T-helper 17 cell (primary cell): ENCODE data around the gene BFSP1. TPM values are rescaled to one million over a fixed set of nuclear protein-coding genes. Genes with fewer than 3 reads are reported as not detected.
A peak's percentile ranks its signal among the peaks of the same experiment; 100 is the strongest.

Experiments
- ATAC-seq: fragments of 150-1000 bp; cut with Tn5 transposase; 2 replicates; pipeline ENCODE4 v1.10.0; 2021; ENCODE audit warnings: mild to moderate bottlenecking, moderate library complexity
- DNase-seq, 3 donors: peaks; one replicate each; pipeline versions ENCODE4 v3.0.0 to v3.0.0-alpha.2; 2020 to 2021
- H3K9me3 ChIP-seq: one replicate; pipeline ENCODE4 v1.7.0; 2013; ENCODE audit warnings: low read length, mild to moderate bottlenecking; ENCODE audit not compliant: control insufficient read depth, poor library complexity, severe bottlenecking
- H3K27ac Mint-ChIP-seq: one replicate; pipeline ENCODE4 v1.8.0; 2022; ENCODE audit warnings: mild to moderate bottlenecking, moderate library complexity, mixed read lengths
- H3K27me3 Mint-ChIP-seq: one replicate; pipeline ENCODE4 v1.8.0; 2022; ENCODE audit warnings: mixed read lengths
- H3K36me3 Mint-ChIP-seq: one replicate; pipeline ENCODE4 v1.8.0; 2022; ENCODE audit warnings: low read depth, mixed read lengths
- H3K4me1 Mint-ChIP-seq: one replicate; pipeline ENCODE4 v1.8.0; 2022; ENCODE audit warnings: mild to moderate bottlenecking, mixed read lengths
- H3K4me3 Mint-ChIP-seq: one replicate; pipeline ENCODE4 v1.8.0; 2022; ENCODE audit warnings: mild to moderate bottlenecking, moderate library complexity, mixed read lengths
- total RNA-seq, 4 donors: library from RNA in 2 of 4; stranded (reverse) in 2 of 4; gene quantifications; one replicate each; pipeline ENCODE4 v1.2.3 and lab custom pipeline; 2022 to 2026

Gene BFSP1
- total RNA-seq, 2 donors from 2014 or later, result 0.21 to 1.0 TPM

DNA sequence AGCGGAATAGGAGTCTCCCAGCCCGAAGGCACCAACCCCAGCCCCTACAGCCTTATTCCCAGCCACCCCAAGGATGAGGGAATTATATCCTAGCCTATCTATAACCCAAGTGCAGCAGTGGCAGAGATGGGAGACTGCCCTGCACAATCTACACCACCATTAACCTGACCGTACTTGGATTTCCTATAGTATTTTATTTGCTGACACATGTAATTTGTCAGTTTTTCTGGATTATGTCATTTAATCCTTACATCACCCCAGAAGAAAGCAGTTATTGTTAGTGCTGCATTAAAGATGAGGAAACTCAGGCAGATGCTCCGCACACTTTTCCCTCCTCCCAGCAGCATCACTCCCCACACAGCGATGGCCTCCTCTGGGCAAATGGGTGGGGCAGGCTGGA lies 6.0 kb downstream of the BFSP1 start:
- H3K9me3 ChIP-seq, result no peaks in the 10 kb centered on the region
- Mint-ChIP-seq H3K36me3 (no peaks in the 10 kb centered on the region), H3K27ac (no peak overlapping the region), H3K27me3 (no peaks in the 10 kb centered on the region), H3K4me3 (no peak overlapping the region), H3K4me1 (peaks cover 7% of the 10 kb centered on the region)
- no peak for DNase-seq
- ATAC-seq, result no peak

DNA sequence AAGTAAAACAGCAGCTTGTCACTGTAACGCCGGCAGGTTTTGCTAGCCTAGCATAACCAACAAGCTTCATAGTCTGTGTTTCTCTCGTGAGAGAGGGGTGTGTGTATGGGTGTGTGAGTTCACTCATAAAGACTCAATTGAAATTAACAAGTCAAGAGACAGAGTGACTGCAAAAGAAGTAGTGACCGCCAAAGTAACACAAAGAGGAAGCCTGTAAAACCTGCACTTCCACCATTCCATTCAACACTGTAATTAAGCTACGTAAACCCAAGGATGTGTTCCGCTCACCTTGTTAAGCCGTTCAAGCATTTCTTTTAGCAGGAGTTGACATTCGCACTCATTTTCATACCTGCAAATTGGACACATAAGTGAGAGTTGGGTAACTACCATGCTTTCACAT lies 6.6 kb downstream of the BFSP1 start:
- Mint-ChIP-seq H3K4me1 (peaks cover 7% of the 10 kb centered on the region), H3K27ac (no peak overlapping the region), H3K36me3 (no peaks in the 10 kb centered on the region), H3K27me3 (no peaks in the 10 kb centered on the region), H3K4me3 (no peak overlapping the region)
- no peaks in the 10 kb centered on the region for H3K9me3 ChIP-seq
- ATAC-seq (no peak), DNase-seq (no peak)

DNA sequence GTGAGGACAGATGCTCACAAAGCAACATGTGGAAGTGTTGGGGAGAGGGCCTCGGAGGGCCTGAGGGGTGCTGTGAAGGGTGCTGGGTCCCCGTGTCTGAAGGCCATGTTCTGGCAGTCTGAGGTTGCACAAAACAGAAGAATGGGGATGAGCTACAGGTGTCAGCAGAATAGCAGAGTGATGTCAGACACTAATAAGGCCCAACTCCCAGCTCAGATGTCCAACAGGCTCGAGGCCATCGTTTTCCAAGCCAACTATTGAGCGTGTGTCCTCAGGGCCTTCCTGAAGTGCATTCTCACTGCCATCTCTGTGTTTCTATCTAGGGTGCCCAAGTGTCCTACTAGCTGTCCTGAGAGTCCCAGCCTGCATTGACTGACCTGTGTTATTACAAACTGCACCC lies 7.9 kb downstream of the BFSP1 start:
- Mint-ChIP-seq H3K4me1 (peaks cover 7% of the 10 kb centered on the region), H3K27ac (no peak overlapping the region), H3K4me3 (no peak overlapping the region), H3K36me3 (no peaks in the 10 kb centered on the region), H3K27me3 (no peaks in the 10 kb centered on the region)
- H3K9me3 ChIP-seq, result no peaks in the 10 kb centered on the region
- ATAC-seq (no peak), DNase-seq (no peak)

DNA sequence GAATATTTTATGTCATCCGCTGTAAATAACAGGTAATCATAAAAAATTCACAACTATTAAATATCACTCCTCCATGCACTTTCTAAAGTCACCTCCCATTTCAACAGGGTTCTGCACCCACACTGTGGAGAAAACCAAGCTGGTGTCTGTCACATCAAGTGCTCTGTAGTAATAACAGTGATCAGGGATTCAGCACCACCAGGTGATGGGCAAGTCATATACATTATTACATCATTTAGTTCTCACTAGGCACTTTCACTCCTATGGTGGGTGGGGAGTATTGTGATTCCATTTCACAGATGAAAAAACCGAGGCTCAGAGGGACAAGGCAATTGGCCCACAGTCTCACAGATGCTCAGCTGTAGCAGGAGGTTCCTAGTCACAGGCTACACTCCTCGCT lies 8.7 kb downstream of the BFSP1 start:
- H3K36me3 Mint-ChIP-seq, result no peaks in the 10 kb centered on the region
- no peaks in the 10 kb centered on the region for H3K27me3 Mint-ChIP-seq
- no peaks in the 10 kb centered on the region for H3K9me3 ChIP-seq
- ATAC-seq (no peak), DNase-seq (no peak)
- H3K27ac Mint-ChIP-seq, result no peak overlapping the region
- peaks cover 7% of the 10 kb centered on the region for H3K4me1 Mint-ChIP-seq
- no peak overlapping the region for H3K4me3 Mint-ChIP-seq

DNA sequence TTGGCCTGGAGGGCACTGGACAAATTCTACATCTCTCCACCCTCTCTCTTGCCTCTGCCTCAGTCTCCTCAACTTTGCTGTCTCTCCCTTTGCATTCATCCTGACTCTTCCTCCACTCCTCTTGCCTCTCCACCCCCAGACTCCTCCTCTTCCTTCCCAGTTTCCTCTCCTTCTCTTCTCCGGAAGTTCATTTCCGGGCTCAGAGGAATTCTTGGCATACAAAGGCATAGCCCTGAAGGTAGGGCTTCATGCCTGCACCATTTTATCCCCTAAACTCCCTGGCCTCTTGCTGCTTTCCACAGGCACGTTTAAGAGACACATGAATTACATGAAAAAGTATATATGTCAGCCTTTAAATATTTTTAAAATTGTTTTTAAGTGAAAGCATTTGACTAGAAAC lies 10.6 kb downstream of the BFSP1 start:
- ATAC-seq (no peak), DNase-seq (no peak)
- Mint-ChIP-seq H3K4me3 (no peak overlapping the region), H3K4me1 (peaks cover 5% of the 10 kb centered on the region), H3K36me3 (no peaks in the 10 kb centered on the region), H3K27me3 (no peaks in the 10 kb centered on the region), H3K27ac (peak overlapping the region; percentile 61)
- H3K9me3 ChIP-seq, result no peaks in the 10 kb centered on the region

DNA sequence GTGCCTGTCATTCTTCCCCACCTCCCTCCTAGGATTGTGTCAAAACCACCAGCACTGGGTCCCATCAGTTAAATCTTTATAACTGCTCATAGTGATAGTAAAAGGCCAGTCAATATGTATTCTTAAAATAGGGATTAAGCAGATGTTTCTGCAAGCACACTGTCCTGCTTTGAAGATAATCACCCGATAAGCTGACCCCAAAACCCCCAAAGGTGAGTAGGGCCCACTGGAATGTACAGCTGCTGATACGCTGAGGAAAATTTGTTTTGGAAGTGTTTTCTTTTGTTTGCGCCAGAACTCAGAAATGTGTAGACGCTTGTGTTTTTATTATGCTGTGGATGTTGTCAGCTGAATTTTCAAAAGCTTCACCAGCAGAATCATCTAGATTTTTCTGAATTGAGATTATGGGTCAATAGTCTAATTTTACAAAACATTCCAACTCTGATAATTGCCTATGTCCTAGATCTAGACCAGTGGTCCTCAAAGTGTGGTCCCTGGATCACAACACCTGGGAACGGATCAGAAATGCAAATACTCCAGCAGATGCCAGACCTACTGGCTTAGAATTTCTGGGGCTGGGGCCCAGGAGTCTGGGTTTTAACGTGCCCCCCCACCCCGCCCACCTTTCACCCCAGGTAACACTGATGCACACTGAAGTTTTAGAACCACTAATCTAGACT lies 11.4 kb downstream of the BFSP1 start:
- ATAC-seq (no peak), DNase-seq (no peak)
- peaks cover 4% of the 10 kb centered on the region for H3K4me1 Mint-ChIP-seq
- H3K9me3 ChIP-seq, result no peaks in the 10 kb centered on the region
- no peaks in the 10 kb centered on the region for H3K36me3 Mint-ChIP-seq
- no peak overlapping the region for H3K27ac Mint-ChIP-seq
- no peak overlapping the region for H3K4me3 Mint-ChIP-seq
- no peaks in the 10 kb centered on the region for H3K27me3 Mint-ChIP-seq

DNA sequence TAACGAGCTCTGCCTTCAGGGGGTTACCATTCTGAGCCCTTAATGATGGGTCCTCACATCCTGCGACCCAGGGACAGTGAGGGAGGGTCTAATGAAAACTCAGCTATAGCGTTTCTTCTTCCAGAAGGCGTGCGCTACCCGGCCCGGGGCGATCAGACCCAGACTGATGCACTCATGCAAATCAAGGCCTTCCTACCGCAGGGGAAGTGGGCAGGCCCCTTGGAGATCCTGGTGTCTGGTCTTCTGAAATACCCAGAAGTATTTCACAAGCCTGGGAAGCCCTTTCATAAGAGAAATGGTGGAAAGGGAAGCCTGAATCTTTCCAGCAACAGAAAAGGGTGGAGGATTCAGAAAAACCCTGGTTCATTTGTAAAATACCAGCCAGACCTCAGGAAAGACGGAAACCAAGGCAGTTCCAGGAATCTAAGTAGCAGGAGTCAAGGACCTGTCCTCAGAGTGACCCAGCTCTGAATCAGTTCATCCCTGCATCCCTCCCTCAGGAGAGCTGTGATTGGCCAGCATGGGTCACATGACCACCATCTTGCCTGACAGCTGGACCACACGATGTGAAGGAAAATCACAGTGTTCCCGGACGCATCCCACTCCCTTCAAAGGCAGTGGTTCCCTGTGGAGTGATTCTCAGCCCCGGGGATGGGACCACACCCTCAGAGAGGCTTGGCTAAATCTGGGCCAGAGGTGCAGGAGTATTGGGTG lies 12.7 kb downstream of the BFSP1 start:
- H3K27me3 Mint-ChIP-seq, result no peaks in the 10 kb centered on the region
- ATAC-seq (no peak), DNase-seq (no peak)
- H3K9me3 ChIP-seq, result no peaks in the 10 kb centered on the region
- H3K27ac Mint-ChIP-seq, result no peak overlapping the region
- H3K36me3 Mint-ChIP-seq, result no peaks in the 10 kb centered on the region
- H3K4me3 Mint-ChIP-seq, result no peak overlapping the region
- H3K4me1 Mint-ChIP-seq, result peaks cover 4% of the 10 kb centered on the region

DNA sequence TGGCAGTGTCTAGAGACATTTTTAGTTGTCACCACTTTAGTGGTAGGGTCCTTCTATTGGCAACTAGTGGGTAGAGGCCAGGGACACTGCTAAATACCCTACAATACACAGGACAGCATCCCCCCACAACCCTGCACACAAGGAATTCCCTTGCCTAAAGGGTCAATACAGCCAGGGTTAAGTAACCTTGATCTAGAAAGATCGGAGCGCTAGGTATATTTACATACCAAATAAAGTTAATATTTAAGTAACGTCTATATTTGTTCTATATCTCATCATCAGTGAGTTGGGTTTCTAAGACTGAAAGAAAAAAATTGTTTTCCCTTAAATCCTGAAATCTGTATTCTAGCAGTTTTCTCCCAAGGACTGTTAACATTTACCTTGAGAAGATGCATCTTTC lies 16.1 kb downstream of the BFSP1 start:
- Mint-ChIP-seq H3K36me3 (no peaks in the 10 kb centered on the region), H3K4me1 (peaks cover 13% of the 10 kb centered on the region), H3K27me3 (no peaks in the 10 kb centered on the region), H3K4me3 (no peak overlapping the region), H3K27ac (no peak overlapping the region)
- ATAC-seq (no peak), DNase-seq (no peak)
- no peaks in the 10 kb centered on the region for H3K9me3 ChIP-seq

DNA sequence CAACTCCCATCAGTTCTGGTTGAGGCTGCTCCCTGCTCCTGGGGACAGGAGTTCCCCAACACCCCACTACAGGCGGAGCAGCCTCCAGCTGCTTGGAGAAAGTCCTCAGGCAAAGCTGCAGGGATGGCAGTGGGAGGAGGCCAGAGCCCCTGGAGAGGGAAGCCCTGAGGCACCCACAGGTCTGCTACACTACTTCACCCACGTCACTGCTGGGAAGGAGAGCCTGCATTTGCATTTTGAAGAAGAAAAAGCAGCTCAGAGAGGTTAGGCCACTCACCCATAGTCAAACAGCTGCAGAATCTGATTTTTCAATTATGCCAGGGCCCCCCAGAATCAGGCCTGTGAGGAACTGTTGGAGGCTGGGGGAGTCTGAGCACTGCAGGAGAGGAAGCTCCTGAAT lies 17.2 kb downstream of the BFSP1 start:
- ATAC-seq (no peak), DNase-seq (no peak)
- no peak overlapping the region for H3K4me3 Mint-ChIP-seq
- H3K27ac Mint-ChIP-seq, result no peak overlapping the region
- H3K9me3 ChIP-seq, result no peaks in the 10 kb centered on the region
- no peaks in the 10 kb centered on the region for H3K27me3 Mint-ChIP-seq
- H3K36me3 Mint-ChIP-seq, result no peaks in the 10 kb centered on the region
- peaks cover 14% of the 10 kb centered on the region for H3K4me1 Mint-ChIP-seq

DNA sequence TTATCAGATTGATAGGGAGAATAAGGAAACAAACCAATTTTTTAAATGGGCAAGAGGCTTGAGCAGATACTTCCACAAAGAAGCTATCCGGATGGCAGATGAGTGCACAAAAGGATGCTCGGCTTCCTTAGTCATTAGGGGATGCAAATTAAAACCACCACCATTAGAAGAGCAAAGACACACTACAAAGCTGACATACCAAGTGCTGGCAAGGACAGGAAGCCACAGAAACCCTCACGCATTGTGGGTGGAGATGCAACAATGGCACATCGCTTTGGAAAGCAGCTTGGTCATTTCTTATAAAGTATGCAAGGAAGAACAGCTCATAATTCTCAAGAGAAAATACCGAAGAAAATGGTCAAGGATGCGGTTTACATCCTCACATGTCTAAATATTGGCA lies 19.8 kb downstream of the BFSP1 start:
- no peaks in the 10 kb centered on the region for H3K9me3 ChIP-seq
- H3K27ac Mint-ChIP-seq, result peak overlapping the region; percentile 43
- no peaks in the 10 kb centered on the region for H3K27me3 Mint-ChIP-seq
- H3K4me1 Mint-ChIP-seq, result peaks cover 21% of the 10 kb centered on the region
- DNase-seq (no peak), ATAC-seq (no peak)
- H3K36me3 Mint-ChIP-seq, result no peaks in the 10 kb centered on the region
- H3K4me3 Mint-ChIP-seq, result no peak overlapping the region

DNA sequence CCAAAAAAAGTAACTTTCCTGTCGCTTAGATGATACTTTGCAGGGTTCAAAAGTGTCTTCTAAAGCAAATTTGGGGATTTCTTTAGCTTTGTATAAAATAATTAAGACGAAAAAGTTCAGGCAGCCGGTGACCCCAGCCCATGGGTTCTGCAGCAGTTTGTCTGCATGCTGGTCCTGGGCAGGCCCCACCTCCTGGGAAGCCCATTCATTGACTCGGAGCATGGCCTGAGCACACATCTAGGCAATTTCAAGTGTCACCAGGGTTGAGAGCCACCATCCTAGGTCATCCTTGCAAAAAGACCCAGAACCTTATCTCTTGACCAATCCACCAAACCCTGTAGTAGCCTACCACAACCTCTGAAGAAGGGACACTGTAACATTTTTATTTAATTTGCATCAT lies 20.6 kb downstream of the BFSP1 start:
- ATAC-seq (no peak), DNase-seq (no peak)
- H3K4me1 Mint-ChIP-seq, result peaks cover 27% of the 10 kb centered on the region

DNA sequence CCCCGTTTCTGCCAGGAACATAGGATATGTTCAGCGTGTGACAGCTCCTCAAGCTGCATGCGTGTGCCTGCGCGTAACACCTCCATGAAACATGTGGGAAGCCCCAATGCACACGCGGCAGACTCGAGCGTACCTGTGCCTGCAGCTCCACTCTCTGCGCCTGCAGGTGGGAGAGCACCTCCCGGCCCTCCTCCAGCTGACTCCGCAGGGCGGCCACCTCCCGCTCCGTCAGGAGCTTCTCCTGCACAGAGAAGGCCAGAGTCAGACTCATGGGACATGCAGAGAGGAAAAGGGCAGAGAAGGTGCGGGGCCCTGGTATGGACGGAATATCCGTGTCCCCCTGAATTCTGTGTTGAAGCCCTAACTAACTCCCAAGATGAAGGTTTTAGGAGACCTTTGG lies 22.4 kb downstream of the BFSP1 start:
- Mint-ChIP-seq H3K4me3 (no peak overlapping the region), H3K27me3 (no peaks in the 10 kb centered on the region), H3K27ac (no peak overlapping the region), H3K4me1 (peaks cover 35% of the 10 kb centered on the region), H3K36me3 (no peaks in the 10 kb centered on the region)
- DNase-seq (no peak), ATAC-seq (no peak)
- no peaks in the 10 kb centered on the region for H3K9me3 ChIP-seq

More for the DNA sequence above, 20.6 kb downstream of the BFSP1 start:
- H3K36me3 Mint-ChIP-seq, result no peaks in the 10 kb centered on the region
- H3K9me3 ChIP-seq, result no peaks in the 10 kb centered on the region
- H3K27me3 Mint-ChIP-seq, result no peaks in the 10 kb centered on the region
- no peak overlapping the region for H3K4me3 Mint-ChIP-seq
- peak overlapping the region; percentile 43 for H3K27ac Mint-ChIP-seq

DNA sequence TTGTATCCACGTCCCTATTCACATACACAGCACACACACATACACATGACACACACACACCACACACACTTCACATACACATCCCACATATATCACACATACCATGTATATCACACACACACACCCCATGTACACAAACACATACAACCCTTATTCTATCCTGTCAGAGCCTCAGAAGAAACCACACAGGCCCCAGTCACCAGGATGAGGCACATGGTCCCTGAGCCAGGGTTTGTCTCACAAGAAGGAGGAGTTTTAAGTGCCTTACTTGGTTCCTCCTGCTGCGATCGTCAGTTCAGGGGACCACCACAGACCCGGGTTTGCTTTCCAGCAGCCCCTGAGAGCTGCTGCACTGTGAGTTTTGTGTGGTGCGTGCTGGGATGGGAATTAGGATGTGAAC lies 23.6 kb downstream of the BFSP1 start:
- Mint-ChIP-seq H3K36me3 (no peaks in the 10 kb centered on the region), H3K27me3 (no peaks in the 10 kb centered on the region), H3K4me1 (peaks cover 40% of the 10 kb centered on the region), H3K4me3 (no peak overlapping the region), H3K27ac (peak overlapping the region; percentile 67)
- no peak for ATAC-seq
- DNase-seq, result no peak
- H3K9me3 ChIP-seq, result no peaks in the 10 kb centered on the region

DNA sequence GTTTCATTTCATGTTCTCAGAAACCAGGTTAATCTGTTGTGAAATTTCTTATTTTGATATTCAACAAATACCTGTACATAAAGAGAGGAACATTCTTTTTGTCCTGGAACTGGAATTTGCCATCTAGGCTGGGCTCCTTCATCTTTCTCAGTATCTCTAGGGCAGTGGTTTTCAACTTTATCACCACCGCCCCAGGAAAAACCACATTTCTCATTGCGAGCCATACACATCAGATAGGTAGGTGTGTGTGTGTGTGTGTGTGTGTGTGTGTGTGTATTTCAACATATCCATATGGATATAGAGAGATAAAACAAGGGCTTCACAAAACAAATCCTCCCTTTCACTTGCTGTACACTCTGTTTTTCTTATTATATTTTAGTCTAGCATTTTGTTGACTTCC lies 24.1 kb downstream of the BFSP1 start:
- no peak for ATAC-seq
- peaks cover 39% of the 10 kb centered on the region for H3K4me1 Mint-ChIP-seq
- peak overlapping the region; percentile 41 for H3K4me3 Mint-ChIP-seq
- no peak for DNase-seq
- H3K36me3 Mint-ChIP-seq, result no peaks in the 10 kb centered on the region
- H3K9me3 ChIP-seq, result no peaks in the 10 kb centered on the region
- no peaks in the 10 kb centered on the region for H3K27me3 Mint-ChIP-seq
- H3K27ac Mint-ChIP-seq, result peak overlapping the region; percentile 67
